GM23338 (cell line): ENCODE measurements around the gene SMYD3. TPM values are rescaled to one million over a fixed set of nuclear protein-coding genes. Genes with fewer than 3 reads are reported as not detected.

Experiments
- ATAC-seq: fragments of 200-7000 bp; cut with Tn5 transposase; 3 replicates; pipeline ENCODE4 v1.9.1; 2020
- DNase-seq: peaks from one replicate; pipeline ENCODE4 v3.0.0-alpha.2; 2015; ENCODE audit warnings: low spot score
- H2AFZ ChIP-seq: fragments of 200-600 bp; sonication (generic); 2 replicates; pipeline ENCODE4 v1.8.0; 2016; ENCODE audit warnings: antibody characterized with exemption, mild to moderate bottlenecking, moderate library complexity
- H3F3A ChIP-seq: fragments of 200-600 bp; sonication (generic); replicated peaks from 2 replicates; pipeline ENCODE4 v1.8.0; 2017; ENCODE audit warnings: antibody characterized with exemption, mixed run types, low read depth
- H3K27ac ChIP-seq: fragments of 200-600 bp; sonication (generic); 2 replicates; pipeline ENCODE4 v1.6.1; 2016; ENCODE audit warnings: low read depth
- H3K27me3 ChIP-seq: fragments of 200-600 bp; sonication (generic); 2 replicates; pipeline ENCODE4 v1.8.0; 2016; ENCODE audit warnings: mild to moderate bottlenecking, mixed run types, moderate library complexity; ENCODE audit not compliant: insufficient read depth
- H3K36me3 ChIP-seq: fragments of 200-600 bp; sonication (generic); 2 replicates; pipeline ENCODE4 v1.8.0; 2016; ENCODE audit warnings: mild to moderate bottlenecking; ENCODE audit not compliant: insufficient read depth
- H3K4me1 ChIP-seq: fragments of 200-600 bp; sonication (generic); 2 replicates; pipeline ENCODE4 v1.8.0; 2016; ENCODE audit warnings: mild to moderate bottlenecking, moderate library complexity; ENCODE audit not compliant: insufficient read depth
- H3K4me2 ChIP-seq: fragments of 200-600 bp; sonication (generic); 2 replicates; pipeline ENCODE4 v1.7.1; 2017; ENCODE audit warnings: mixed run types
- H3K4me3 ChIP-seq: fragments of 200-600 bp; sonication (generic); 2 replicates; pipeline ENCODE4 v1.6.1; 2016; ENCODE audit warnings: mixed run types
- H3K79me2 ChIP-seq: fragments of 200-600 bp; sonication (generic); replicated peaks from 2 replicates; pipeline ENCODE4 v1.8.0; 2017; ENCODE audit warnings: mild to moderate bottlenecking; ENCODE audit not compliant: insufficient read depth
- H3K9me2 ChIP-seq: fragments of 200-600 bp; sonication (generic); 2 replicates; pipeline ENCODE4 v1.8.0; 2017; ENCODE audit not compliant: insufficient read depth
- H4K20me1 ChIP-seq: fragments of 200-600 bp; sonication (generic); replicated peaks from 2 replicates; pipeline ENCODE4 v1.8.0; 2017; ENCODE audit warnings: mild to moderate bottlenecking; ENCODE audit not compliant: insufficient read depth
- H3K27ac Mint-ChIP-seq: 2 replicates; pipeline ENCODE4 v1.8.0; 2020; ENCODE audit warnings: inconsistent platforms, mild to moderate bottlenecking, moderate library complexity, mixed read lengths
- H3K27me3 Mint-ChIP-seq: 3 replicates; pipeline ENCODE4 v1.8.0; 2022; ENCODE audit warnings: low read depth, mild to moderate bottlenecking, moderate library complexity, mixed read lengths, inconsistent platforms; ENCODE audit not compliant: insufficient read depth, poor library complexity
- H3K36me3 Mint-ChIP-seq: 3 replicates; pipeline ENCODE4 v1.8.0; 2021; ENCODE audit warnings: low read depth, mild to moderate bottlenecking, inconsistent platforms, moderate library complexity, mixed read lengths
- H3K4me1 Mint-ChIP-seq: 3 replicates; pipeline ENCODE4 v1.8.0; 2020; ENCODE audit warnings: mild to moderate bottlenecking, inconsistent platforms, mixed read lengths
- H3K4me3 Mint-ChIP-seq: 3 replicates; pipeline ENCODE4 v1.8.0; 2021; ENCODE audit warnings: moderate library complexity, mild to moderate bottlenecking, inconsistent platforms, mixed read lengths
- H3K9me3 Mint-ChIP-seq: 3 replicates; pipeline ENCODE4 v1.8.0; 2020; ENCODE audit warnings: moderate library complexity, mild to moderate bottlenecking, inconsistent platforms, mixed read lengths
- CREB1 ChIP-seq: fragments of 250-450 bp; sonication (Bioruptor Pico); IDR thresholded peaks from 2 replicates; pipeline ENCODE4 v1.5.0; 2020; ENCODE audit warnings: low read depth, mild to moderate bottlenecking, moderate library complexity
- CTCF ChIP-seq, 2 experiments: fragments of 200-600 bp in 1 of 2; sonication (generic) in 1 of 2; conservative IDR thresholded peaks; 2 replicates each; pipeline versions ENCODE4 v1.5.1 to v1.6.1; 2016 to 2017; ENCODE audit warnings: antibody characterized with exemption in 2 of 2, low read depth in 2 of 2, mild to moderate bottlenecking in 2 of 2, moderate library complexity in 1 of 2
- ETS1 ChIP-seq: IDR thresholded peaks from 2 replicates; pipeline ENCODE4 v1.6.1; 2016; ENCODE audit warnings: antibody characterized with exemption
- EZH2 ChIP-seq: fragments of 200-600 bp; sonication (generic); IDR thresholded peaks from one replicate; pipeline ENCODE4 v1.8.0; 2017; ENCODE audit warnings: antibody characterized with exemption, mild to moderate bottlenecking, low read depth; ENCODE audit not compliant: unreplicated experiment
- EZH2phosphoT487 ChIP-seq: fragments of 200-600 bp; sonication (generic); IDR thresholded peaks from one replicate; pipeline ENCODE4 v1.8.1; 2018; ENCODE audit warnings: antibody characterized with exemption; ENCODE audit not compliant: unreplicated experiment
- JUNB ChIP-seq: IDR thresholded peaks from one replicate; pipeline ENCODE4 v1.6.1; 2016; ENCODE audit warnings: antibody characterized with exemption; ENCODE audit not compliant: unreplicated experiment
- NANOG ChIP-seq: IDR thresholded peaks from 2 replicates; pipeline ENCODE4 v1.6.1; 2016; ENCODE audit warnings: antibody characterized with exemption, borderline replicate concordance
- POLR2AphosphoS5 ChIP-seq: IDR thresholded peaks from 2 replicates; pipeline ENCODE4 v1.6.1; 2016; ENCODE audit warnings: antibody characterized with exemption, low read depth
- REST ChIP-seq: IDR thresholded peaks from one replicate; pipeline ENCODE4 v1.6.1; 2018; ENCODE audit warnings: antibody characterized with exemption; ENCODE audit not compliant: unreplicated experiment
- STAT1 ChIP-seq: IDR thresholded peaks from one replicate; pipeline ENCODE4 v1.6.1; 2016; ENCODE audit warnings: antibody characterized with exemption; ENCODE audit not compliant: unreplicated experiment
- ZNF114 ChIP-seq: fragments of 250-450 bp; sonication (Bioruptor Pico); IDR thresholded peaks from 2 replicates; pipeline ENCODE4 v1.5.0; 2020; ENCODE audit warnings: mild to moderate bottlenecking, moderate library complexity
- ZNF331 ChIP-seq: fragments of 250-450 bp; sonication (Bioruptor Pico); IDR thresholded peaks from 2 replicates; pipeline ENCODE4 v1.5.0; 2020; ENCODE audit warnings: low read depth, mild to moderate bottlenecking, moderate library complexity
- ZNF462 ChIP-seq: fragments of 250-450 bp; sonication (Bioruptor Pico); IDR thresholded peaks from 2 replicates; pipeline ENCODE4 v1.5.0; 2020; ENCODE audit warnings: mild to moderate bottlenecking, moderate library complexity
- polyA plus RNA-seq: library from polyadenylated mRNA; unstranded; fragments of >200 nt; fragmentation: Nextera tagmentation; extraction: Ambion mirVana; gene quantifications from 2 replicates; pipeline ENCODE4 v1.2.1, GENCODE V29; 2016
- total RNA-seq: library from RNA; depleted of rRNA; stranded (reverse); fragments of >200 nt; shearing (Covaris generic); gene quantifications from 2 replicates; pipeline ENCODE4 v1.2.3, GENCODE V29; 2014

SMYD3 gene
- total and polyA plus RNA-seq, 2 experiments from 2014 or later: 31.8 to 34.4 TPM

GRCh38 chr1:245835386-245835785 is 671.7 kb downstream of the SMYD3 start:
- no peaks in the 10 kb centered on the region for H3K9me3 Mint-ChIP-seq
- DNase-seq (no peak), ATAC-seq (no peak)
- no peak overlapping the region for H3K4me3 Mint-ChIP-seq
- Histone ChIP-seq H3K79me2 (no peaks in the 10 kb centered on the region), H3K27me3 (no peaks in the 10 kb centered on the region), H3K4me1 (no peaks in the 10 kb centered on the region), H3K36me3 (no peaks in the 10 kb centered on the region), H3K4me3 (no peak overlapping the region), H4K20me1 (no peaks in the 10 kb centered on the region), H3K4me2 (no peak overlapping the region), H3K27ac (no peak overlapping the region), H2AFZ (no peak overlapping the region), H3K9me2 (no peaks in the 10 kb centered on the region), H3F3A (no peaks in the 10 kb centered on the region)
- H3K27me3 Mint-ChIP-seq: peaks cover 9% of the 10 kb centered on the region
- peaks cover 20% of the 10 kb centered on the region for H3K4me1 Mint-ChIP-seq
- H3K36me3 Mint-ChIP-seq: no peaks in the 10 kb centered on the region; the same call in 2 of the 3 replicates
- no peak for TF ChIP-seq ZNF462 (CRISPR knock-in tag)
- TF ChIP-seq ZNF331 (CRISPR knock-in tag): no peak
- no peak for TF ChIP-seq CREB1 (CRISPR knock-in tag)
- no peak for TF ChIP-seq JUNB
- no peak for TF ChIP-seq REST
- no peak for TF ChIP-seq POLR2AphosphoS5
- TF ChIP-seq EZH2: no peak
- no peak for TF ChIP-seq ETS1
- TF ChIP-seq NANOG: no peak
- no peak for TF ChIP-seq CTCF (conservative IDR thresholded peaks at IDR 0.05; ENCODE audit: low read depth in 2 of 2)
- TF ChIP-seq EZH2phosphoT487: no peak
- TF ChIP-seq ZNF114 (CRISPR knock-in tag): no peak
- TF ChIP-seq STAT1: no peak
- H3K27ac Mint-ChIP-seq: no peak overlapping the region
